Stimulated activated CD8-positive, alpha-beta memory T cell treated with anti-CD3 and anti-CD28 coated beads, Interleukin-7, amount 100 ng/mL, for 48 hours (primary cell): ENCODE data around the gene FMNL2.
"Not testable (repeated sequence)": the region's sequence is repeated elsewhere in the genome, so short reads cannot be mapped to it uniquely, and the experiment has no call there.

Source experiments
- DNase-seq, 2 donors: peaks; one replicate each; pipeline ENCODE4 v3.0.0-alpha.2; 2020; ENCODE audit warnings: low read depth in 1 of 2; ENCODE audit errors: extremely low read depth in 1 of 2

FMNL2 gene

GRCh38 chr2:152466041-152466440 lies 131.1 kb downstream of the FMNL2 start:
- DNase-seq = no peak

- no peak for DNase-seq
These were observed 132.2 kb downstream of the FMNL2 start for GRCh38 chr2:152466980-152467676.

- DNase-seq = no peak
These were observed 132.9 kb downstream of the FMNL2 start for GRCh38 chr2:152467677-152468410.

GRCh38 chr2:152468899-152469692 lies 134.1 kb downstream of the FMNL2 start:
- no peak for DNase-seq

- DNase-seq = no peak
These were observed 136.2 kb downstream of the FMNL2 start for GRCh38 chr2:152470861-152471854.

GRCh38 chr2:152472481-152472887 lies 137.5 kb downstream of the FMNL2 start:
- DNase-seq = no peak

GRCh38 chr2:152473151-152473857 lies 138.3 kb downstream of the FMNL2 start:
- DNase-seq = no peak

- not testable (repeated sequence) for DNase-seq
These were observed 139.5 kb downstream of the FMNL2 start for GRCh38 chr2:152474523-152474922.

- DNase-seq = no peak
These were observed 141.0 kb downstream of the FMNL2 start for GRCh38 chr2:152475982-152476381.

- no peak for DNase-seq
These were observed 142.5 kb downstream of the FMNL2 start for GRCh38 chr2:152477347-152478092.

GRCh38 chr2:152479282-152479681 lies 144.3 kb downstream of the FMNL2 start:
- DNase-seq = no peak

- DNase-seq = no peak
These were observed 145.9 kb downstream of the FMNL2 start for GRCh38 chr2:152480821-152481399.

GRCh38 chr2:152481881-152482583 lies 147.1 kb downstream of the FMNL2 start:
- DNase-seq = no peak

- no peak for DNase-seq
These were observed 148.5 kb downstream of the FMNL2 start for GRCh38 chr2:152483276-152484063.

- no peak for DNase-seq
These were observed 151.2 kb downstream of the FMNL2 start for GRCh38 chr2:152485954-152486736.

GRCh38 chr2:152486737-152487400 lies 151.9 kb downstream of the FMNL2 start:
- no peak for DNase-seq
